NCI-H526 (cell line): ENCODE results near the gene CELF5.
A peak's percentile ranks its signal among the peaks of the same experiment; 100 is the strongest.
"Not testable (repeated sequence)": the region's sequence is repeated elsewhere in the genome, so short reads cannot be mapped to it uniquely, and the experiment has no call there.

Experiments used
- DNase-seq, 2 experiments: peaks; one replicate each; lab custom pipeline; 2025; lab: John Stamatoyannopoulos, UW

The CELF5 gene

GRCh38 chr19:3207461-3208242 is 16.8 kb upstream of the CELF5 start:
- DNase-seq, result peak in 1 of 2 experiments; percentile 11

- no peak for DNase-seq
Measured at GRCh38 chr19:3208317-3209207, 15.9 kb upstream of the CELF5 start.

GRCh38 chr19:3210347-3211017 is 14.0 kb upstream of the CELF5 start:
- DNase-seq, result peak in 1 of 2 experiments; percentile 15

GRCh38 chr19:3211191-3211590 is 13.3 kb upstream of the CELF5 start:
- DNase-seq, result no peak

- no peak for DNase-seq
Measured at GRCh38 chr19:3213159-3213558, 11.3 kb upstream of the CELF5 start.

- no peak for DNase-seq
Measured at GRCh38 chr19:3216874-3217273, 7.6 kb upstream of the CELF5 start.

GRCh38 chr19:3220576-3220975 is 3.9 kb upstream of the CELF5 start:
- no peak for DNase-seq

GRCh38 chr19:3221576-3221975 is 2.9 kb upstream of the CELF5 start:
- DNase-seq, result not testable (repeated sequence)

GRCh38 chr19:3222709-3223108 is 1.8 kb upstream of the CELF5 start:
- no peak for DNase-seq

- no peak for DNase-seq
Measured at GRCh38 chr19:3225169-3225485, 666 bp downstream of the CELF5 start.

- DNase-seq, result peak in 1 of 2 experiments; percentile 20
Measured at GRCh38 chr19:3225677-3226093, 1.2 kb downstream of the CELF5 start.

GRCh38 chr19:3227054-3227626 is 2.7 kb downstream of the CELF5 start:
- DNase-seq, result peak in 1 of 2 experiments; percentile 16

- no peak for DNase-seq
Measured at GRCh38 chr19:3229346-3229743, 4.9 kb downstream of the CELF5 start.

- no peak for DNase-seq
Measured at GRCh38 chr19:3229888-3230496, 5.5 kb downstream of the CELF5 start.

- no peak for DNase-seq
Measured at GRCh38 chr19:3231288-3231687, 6.8 kb downstream of the CELF5 start.

- DNase-seq, result no peak
Measured at GRCh38 chr19:3233116-3233515, 8.7 kb downstream of the CELF5 start.

GRCh38 chr19:3233831-3234230 is 9.4 kb downstream of the CELF5 start:
- no peak for DNase-seq

- DNase-seq, result no peak
Measured at GRCh38 chr19:3234800-3235199, 10.3 kb downstream of the CELF5 start.

- not testable (repeated sequence) for DNase-seq
Measured at GRCh38 chr19:3235604-3236003, 11.1 kb downstream of the CELF5 start.

GRCh38 chr19:3236272-3236671 is 11.8 kb downstream of the CELF5 start:
- DNase-seq, result no peak

GRCh38 chr19:3238066-3238561 is 13.7 kb downstream of the CELF5 start:
- DNase-seq, result no peak

GRCh38 chr19:3239367-3239766 is 14.9 kb downstream of the CELF5 start:
- no peak for DNase-seq
